EL (cell line): ENCODE data around the gene ZNF710.

Experiments
- DNase-seq: peaks from one replicate; pipeline ENCODE4 v3.0.0-alpha.2; 2016

Gene ZNF710

DNA sequence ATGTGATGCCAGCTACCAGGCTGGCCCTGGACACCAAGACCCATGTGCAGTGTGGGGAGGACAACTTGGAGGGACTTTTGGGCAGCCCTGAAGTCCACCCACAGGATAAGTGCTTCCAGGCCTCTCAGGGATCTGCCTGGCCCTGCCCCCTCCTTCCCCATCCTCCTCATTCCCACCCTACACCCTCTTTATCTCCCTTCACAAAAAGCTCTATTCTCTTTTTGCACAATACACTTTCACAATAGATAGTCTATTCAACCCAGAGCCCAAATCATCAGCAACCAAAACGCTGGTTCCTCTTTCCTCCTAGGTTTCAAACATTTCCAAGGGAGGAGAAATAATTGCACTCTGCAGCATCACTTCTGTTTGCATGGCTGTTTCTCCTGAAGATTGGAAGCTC is 7.8 kb upstream of the ZNF710 start:
- DNase-seq = no peak

DNA sequence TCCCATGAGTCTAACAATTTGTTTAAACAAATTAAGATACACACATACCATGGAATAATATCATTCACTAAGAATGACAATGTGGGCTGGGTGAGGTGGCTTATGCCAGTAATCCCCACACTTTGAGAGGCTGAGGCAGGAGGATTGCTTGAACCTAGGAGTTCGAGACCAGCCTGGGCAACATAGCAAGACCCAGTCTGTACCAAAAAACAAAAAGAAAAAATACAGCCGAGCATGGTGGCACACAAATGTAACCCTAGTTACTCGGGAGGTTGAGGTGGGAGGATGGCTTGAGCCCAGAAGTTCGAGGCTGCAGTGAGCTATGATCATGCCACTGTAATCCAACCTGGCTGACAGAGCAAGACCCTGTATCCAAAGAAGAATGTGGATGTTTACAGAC is 4.0 kb upstream of the ZNF710 start:
- no peak for DNase-seq

DNA sequence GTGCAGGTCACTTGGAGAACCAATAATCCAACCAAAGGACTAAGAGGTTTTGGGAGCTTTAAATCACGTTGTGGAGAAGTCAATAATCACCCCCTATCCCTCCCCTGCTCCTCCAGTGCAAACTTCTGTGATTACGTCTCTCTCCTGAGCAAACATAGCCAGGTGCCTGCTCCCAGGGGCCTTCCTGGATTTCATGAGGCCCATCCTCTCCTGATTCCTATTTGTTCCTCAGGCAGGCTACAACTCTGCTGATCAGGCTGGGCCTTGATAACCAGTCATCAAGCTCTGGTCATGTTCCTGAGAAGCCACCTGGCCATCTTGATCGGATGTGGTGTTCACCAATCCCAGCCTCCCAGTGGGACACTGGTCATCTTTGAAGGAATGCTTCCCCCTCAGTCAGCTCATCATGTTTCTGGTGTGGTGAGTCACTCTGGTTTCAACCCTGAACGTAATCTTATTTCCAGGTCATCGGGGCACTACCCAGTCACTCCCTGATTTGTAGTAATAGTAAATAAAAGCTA is 2.9 kb upstream of the ZNF710 start:
- DNase-seq = peak; percentile 88

DNA sequence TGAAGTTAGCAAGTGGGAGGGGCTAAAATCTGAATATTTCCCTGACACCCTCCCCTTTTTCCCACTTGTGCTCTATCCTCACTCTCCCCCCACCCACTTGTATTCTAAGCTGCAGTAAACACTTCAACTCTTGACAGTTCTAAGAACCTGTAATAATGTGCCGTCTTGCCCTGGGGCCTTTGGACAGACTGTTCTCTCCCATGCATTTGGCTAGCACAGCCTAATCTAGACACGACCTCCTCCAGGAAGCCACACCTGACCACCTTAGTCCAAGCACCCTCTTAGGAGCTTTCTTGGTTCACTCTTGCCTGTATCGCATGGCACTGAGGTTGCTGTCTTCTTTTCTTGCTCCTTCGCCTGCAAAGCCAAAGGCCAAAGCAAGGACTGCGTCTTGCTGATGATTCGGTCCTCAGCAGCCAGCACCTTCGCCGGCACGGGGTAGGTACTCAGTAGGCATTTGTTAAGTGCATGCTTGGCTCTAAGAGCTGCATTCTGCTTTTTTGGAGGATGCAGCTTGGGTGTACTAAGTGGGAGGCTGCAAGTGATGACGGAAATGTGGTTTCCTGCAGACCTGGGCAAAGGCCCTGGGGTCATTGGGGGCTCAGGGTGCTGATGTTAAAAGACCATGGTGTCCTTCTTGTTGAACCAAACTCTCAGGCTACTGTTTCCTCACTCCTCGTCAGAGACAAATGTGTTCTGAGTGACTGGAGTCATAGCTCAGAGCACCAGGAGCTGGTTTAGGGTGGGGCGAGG is 2.0 kb upstream of the ZNF710 start:
- no peak for DNase-seq

DNA sequence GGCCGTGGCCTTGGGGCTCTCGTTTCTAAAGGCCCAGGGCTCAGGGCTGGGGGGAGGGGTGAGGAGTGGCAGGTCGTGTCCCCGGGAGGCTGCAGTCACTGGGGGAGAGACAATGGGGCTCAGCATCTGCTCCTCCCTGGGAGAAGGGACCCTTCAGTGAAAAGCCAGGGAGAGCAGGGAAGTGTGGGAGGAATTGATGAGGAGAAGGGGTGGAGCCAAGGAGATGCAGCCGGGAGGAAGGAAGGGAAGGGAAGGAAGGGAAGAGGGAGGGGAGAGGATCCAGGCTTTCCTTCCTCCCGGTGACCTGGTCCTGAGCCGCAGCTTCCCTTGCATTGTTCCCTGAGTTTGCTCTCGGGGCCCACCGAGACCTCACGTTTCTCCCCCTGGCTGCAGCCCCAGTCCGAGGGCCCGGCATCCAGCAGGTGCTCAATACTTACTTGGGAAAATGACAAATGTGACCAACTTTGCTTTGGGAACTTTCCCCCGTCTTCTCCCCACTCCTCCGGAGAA is 1.4 kb upstream of the ZNF710 start:
- peak; percentile 72 for DNase-seq

DNA sequence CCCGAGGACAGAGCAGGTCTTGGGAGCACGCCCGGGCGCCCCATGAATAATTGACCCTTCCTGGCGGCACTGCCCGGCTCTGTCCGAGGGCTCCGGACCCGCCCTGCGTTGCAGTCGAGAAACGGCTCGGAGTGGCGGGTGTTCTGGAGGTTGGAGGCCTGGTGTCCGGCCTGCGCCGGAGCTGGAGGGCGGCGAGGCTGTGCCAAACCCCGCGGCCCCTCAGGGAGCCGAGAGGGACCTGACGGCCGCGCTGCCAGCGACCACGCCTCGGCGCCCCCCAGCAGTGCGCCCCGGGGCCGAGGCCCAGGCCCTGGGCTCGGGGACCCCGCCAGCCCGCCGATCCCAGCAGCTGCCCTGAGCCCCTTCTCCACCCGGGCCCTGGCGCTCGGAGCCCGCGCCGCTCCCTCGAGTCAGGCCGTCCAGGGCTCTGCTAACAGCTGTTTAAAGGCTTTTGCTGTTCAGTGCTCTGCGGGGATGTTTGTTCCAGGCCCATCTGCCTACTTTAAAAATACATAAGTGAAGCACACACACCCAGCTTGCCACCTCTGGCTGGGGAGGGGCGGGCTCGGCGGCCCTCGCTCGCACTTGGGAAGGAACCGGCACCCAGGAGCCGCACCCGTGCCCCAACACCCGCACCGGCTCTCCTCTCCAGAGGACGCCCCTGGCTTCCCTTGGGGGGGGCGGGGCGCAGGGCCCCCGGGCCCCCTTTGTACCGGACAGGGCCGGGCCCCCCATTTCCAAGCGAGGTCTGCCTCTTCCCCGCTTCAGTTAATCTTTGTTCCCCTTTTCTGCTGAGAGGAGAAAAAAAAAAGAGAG is 730 bp upstream of the ZNF710 start:
- DNase-seq = peak; percentile 37

DNA sequence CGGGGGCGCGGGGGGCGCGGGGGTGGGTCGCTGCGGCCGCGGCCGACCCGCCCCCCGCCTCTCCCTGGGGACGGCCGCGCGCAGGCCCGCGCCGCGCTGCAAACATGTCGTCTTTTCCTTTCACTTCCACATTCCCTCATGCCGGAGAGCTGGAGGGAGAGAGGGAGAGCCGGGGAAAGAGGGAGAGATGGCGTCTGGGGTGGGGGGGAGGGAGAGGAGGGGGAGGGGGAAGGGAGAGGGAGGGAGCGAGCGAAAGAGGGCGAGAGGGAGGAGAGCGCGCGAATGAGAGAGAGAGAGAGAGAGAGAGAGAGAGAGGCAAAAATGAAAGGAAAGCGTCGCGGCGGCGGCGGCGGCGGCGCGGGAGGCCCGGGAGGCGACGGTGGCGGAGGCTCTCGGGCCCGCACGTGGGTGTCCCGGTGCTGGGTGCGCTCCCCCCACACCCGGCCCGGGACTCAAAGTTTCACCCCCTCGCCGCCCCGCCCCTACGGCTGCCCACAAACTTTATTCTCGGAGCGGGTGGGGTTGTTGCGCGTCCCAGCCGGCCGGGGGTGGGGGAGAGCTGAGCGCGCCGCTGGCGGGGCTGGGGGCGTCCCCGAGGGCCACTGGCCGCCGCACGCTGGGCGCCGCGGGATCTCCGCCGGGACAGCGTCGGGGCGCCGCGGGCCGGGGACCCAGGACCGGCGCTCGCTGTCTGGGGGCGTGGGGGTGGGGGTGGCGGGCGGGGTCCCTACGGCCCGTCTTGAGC is 731 bp downstream of the ZNF710 start:
- DNase-seq = peak; percentile 63

DNA sequence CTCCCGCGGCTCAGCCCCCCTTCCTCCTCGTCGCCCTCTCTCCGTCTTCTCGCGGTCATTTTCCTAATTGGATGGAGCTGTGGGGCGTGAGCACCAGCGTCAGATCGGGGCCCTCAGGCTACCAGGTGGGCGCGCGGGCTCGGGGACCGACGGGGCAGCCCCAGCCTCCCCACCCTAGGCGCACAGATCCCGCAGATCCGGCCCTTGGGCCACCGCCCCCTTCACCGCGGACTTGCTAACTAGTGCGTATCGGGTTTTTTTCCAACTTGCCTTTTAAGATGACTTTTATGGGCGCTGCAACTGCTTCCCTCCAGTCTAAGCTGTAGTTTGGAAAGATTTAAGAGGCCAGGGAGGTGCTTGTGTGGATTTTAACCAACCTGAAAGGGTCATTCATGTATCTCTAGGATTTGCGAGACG is 1.3 kb downstream of the ZNF710 start:
- peak; percentile 47 for DNase-seq

DNA sequence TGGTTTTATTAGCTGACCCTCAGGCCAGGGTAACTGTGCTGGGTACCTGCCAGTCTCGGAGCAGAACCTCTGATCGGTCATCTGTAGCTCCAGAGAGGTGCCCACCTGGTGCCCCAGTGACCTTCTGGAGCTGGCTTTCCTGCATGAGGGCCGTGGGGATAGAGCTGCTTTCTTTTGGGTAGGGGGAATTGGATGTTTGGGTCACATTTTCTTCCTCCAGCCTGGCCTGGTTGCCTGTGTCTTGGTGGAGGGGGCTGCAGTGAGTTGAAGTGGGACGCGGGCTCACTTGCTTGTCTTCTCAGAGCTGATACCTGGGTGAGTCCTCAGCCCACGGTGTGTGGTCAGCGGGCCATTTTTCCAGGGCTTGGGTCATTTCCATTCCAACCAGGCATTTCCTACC is 2.6 kb downstream of the ZNF710 start:
- DNase-seq = peak; percentile 9

DNA sequence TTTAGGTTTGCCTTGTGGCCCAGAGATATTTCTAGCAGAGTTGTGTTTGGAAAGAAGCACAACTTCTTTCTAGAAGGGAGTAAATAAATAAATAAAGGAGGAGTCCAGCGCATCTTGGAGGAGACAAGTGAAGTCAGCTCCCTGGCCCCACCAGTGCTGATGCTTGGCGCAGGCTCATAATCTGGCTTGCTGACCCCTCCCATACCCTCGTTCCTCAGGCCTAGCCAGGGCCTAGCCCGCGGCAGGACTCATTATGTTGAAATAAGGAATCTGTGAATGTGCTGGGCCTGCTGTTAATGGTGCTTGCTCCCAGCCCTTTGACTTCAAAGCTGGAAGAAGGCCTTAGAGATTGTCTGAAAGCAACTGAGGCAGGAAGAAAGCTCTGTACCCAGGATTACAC is 3.1 kb downstream of the ZNF710 start:
- DNase-seq = peak; percentile 54

DNA sequence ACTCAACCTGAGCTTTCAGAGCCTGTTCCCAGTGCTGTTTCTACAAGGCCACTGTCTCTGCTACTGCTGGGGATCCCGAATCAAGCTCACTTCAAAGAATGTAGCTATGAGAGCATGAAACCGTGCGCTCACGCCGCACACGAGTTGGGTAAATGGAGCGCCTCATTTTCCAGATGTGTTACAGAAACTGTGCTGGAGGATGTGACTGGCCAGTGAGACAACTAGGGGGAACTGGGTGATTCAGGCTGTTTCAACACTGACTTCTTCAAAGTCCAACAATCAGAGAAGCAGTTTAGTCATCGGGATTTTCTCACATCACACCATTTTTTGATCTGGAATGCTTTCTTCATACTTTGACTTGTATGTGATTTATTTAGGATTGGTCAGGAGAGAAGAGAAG is 3.5 kb downstream of the ZNF710 start:
- DNase-seq = peak; percentile 96

DNA sequence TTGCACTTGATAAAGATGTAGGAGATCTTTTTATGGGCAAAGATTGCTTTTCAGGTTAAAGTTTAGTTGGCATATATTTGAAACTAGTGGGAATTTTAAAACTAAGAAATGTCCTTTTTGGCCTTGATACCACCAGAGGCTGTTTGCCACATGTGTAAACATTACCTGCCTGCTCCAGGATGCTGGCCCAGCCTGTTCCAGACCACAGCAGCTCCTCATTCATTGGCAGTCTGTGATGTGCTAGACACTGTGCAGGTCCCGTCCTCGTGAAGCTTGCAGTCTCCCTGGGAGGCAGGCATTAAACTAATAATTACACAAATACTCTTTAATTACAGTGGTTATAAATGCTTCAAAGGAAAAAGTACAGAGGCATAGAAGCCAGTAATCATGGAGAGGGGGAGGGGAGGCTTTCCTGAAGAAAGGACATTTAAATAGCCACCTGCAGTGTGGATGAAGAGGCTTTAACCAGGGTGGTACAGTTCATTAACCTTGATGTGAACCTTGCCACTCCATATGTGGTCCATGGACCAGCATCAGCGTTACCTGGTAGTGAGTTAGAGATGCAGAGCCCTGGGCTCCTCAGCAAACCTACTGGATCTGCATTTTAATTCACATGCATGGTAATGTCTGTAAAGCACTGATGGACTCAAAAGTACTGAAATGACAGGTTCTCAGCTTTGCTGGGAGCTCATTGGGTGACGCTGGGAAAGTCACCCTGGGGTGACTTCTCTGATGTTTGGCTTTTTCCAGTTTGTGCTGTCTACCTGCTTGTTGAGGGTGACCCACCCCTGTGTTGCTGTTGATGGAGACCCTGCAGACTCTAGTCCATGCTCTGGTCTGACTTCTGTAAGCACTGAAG is 5.3 kb downstream of the ZNF710 start:
- no peak for DNase-seq

DNA sequence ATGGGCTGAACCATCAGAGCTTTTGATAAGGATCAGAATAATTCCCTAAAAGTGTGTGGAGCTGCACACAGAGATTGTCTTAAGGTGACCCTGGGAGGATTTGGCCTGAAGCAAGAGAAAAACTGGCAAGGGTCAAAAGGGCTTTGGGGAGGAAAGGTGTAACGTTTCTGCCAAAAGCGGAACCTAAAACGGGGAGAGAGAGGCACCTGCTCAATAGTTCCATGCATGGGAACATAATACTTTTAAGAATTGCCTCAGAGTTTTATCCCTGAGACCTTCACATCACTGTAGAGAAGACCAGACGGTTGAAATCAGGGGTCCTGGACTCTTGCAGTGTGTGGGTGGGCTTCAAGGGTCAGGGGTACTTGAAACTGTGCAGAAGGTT is 5.9 kb downstream of the ZNF710 start:
- DNase-seq = no peak

DNA sequence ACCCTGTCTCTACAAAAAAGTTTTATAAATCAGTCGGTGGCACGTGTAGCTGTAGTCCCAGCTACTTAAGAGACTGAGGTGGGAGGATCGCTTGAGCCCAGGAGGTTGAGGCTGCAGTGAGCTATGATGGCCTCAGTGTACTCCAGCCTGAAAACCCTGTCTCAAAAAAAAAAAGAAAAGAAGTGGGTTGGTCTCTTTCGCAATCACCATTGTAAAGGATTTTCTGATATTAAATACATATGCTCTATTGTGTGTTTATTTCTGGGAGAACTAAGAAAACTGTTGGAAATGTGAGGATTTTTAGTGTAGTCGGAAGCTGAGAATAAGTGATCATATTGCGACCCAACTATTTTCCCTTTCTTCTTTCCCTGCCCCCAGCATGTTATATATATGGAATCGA is 7.5 kb downstream of the ZNF710 start:
- DNase-seq = no peak

DNA sequence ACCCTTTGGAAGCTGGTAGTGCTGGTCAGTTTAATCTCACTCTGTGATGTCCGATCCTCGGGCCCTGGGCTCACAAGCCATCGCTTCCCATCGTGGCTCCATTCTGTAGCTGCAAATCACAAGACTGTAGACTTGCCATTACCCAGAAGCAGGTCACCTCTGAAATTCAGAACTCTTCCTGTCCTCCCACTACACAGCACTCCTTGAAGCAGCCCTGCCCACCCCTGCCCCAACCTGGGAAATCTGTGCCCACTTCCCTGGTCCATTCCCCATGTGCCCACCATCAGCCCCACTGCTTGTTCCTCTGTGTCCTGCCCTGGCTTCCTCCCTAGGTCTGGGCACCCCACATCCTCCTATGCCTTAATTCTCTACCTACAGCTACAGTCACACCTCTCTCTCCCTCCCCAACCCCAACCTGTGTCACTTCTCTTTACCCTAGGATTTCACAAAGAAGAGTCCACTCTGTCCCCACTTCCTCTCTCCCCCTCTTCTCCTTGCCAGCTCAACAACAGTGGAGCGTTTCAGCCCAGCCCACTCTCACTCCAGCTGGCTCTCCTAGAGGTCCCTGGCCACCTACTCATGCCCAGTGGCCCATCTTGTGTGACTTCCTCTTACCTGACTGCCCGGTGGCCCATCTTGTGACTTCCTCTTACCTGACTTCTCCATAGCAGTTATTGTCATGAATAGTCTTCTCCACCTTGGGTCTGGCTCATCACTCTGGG is 8.3 kb downstream of the ZNF710 start:
- no peak for DNase-seq

DNA sequence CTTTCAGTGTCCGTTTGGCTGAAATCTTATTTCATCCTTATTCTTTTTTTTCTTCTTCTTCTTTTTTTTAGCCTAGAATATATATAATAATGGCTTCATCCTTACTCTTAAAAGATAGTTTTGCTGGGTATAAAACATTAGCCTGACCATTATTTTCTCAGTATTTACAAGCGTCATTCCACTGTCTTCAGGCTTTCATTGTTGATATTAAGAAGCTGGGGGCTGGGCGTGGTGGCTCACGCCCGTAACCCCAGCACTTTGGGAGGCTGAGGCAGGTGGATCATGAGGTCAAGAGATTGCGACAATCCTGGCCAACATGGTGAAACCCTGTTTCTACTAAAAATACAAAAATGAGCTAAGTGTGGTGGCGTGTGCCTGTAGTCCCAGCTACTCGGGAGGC is 10.6 kb downstream of the ZNF710 start:
- DNase-seq = no peak

DNA sequence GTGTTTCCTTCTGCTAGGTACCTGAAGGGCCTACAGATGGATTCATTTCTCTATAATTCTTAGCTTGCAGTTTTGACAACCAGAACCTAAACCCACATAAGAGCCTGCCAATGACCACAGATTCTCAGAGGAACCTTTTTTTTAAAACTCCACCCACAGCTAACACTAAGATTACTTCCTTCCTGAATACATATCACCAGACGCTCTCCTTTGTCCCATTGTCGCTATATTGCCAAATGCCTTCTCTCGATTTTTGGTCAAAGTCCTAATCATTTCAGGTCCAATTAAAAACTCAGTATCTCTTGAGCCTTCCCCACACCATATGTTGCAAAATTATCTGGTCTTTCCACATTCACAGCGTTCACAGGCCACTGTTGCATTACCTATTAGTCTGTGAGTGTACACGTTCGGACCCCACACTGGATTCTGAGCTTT is 12.4 kb downstream of the ZNF710 start:
- DNase-seq = no peak

DNA sequence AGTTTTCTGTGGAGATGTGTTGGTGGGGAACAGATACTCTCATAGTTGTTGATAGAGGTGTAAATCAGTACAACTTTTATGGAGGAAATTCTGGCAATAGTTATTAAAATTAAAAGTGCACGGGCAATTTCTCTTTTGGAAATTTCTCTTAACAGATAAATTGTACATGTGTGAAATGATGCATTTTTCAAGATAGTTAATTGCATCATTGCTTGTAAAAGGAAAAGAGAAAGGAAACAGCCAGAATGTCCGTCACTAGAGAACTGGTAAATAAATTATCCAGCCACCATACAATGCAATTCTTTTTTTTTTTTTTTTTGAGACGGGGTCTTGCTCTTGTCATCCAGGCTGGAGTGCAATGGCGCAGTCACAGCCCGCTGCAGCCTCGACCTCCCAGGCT is 14.2 kb downstream of the ZNF710 start:
- DNase-seq = no peak

DNA sequence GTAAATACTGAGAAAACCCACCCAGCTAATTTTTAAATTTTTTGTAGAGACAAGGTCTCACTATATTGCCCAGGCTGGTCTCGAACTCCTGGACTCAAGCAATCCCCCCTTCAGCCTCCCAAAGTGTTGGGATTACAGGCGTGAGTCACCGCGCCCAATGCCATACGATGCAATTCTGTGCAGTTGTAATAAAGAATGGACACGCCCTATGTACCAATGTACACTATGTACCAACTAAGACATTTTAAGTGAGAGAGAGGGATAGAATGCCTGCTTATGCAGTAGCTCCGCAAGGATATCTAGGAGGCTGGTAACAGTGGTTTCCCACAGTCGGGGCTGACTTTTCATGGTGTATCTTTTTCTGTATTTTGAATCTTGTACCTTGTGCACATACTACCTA is 14.6 kb downstream of the ZNF710 start:
- DNase-seq = no peak

DNA sequence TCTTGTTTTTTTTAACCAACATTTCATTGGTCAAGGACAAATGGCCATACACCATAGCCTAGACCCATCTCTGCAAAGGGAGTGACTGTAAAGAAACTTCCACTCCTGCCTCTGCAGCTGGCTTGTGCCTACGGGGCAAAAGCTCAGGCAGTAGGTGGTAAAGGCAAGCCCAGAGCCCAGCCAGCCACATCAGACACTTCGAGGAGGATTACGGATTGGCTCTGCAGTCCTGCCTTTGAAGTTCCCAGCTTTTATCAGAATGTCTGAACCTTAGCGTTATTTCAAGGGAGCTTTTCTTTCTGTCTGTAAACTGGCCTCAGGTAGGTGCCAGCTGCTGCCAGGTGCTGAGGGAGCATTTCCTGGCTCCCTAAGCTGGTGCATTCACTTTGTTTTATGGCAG is 15.6 kb downstream of the ZNF710 start:
- DNase-seq = no peak

DNA sequence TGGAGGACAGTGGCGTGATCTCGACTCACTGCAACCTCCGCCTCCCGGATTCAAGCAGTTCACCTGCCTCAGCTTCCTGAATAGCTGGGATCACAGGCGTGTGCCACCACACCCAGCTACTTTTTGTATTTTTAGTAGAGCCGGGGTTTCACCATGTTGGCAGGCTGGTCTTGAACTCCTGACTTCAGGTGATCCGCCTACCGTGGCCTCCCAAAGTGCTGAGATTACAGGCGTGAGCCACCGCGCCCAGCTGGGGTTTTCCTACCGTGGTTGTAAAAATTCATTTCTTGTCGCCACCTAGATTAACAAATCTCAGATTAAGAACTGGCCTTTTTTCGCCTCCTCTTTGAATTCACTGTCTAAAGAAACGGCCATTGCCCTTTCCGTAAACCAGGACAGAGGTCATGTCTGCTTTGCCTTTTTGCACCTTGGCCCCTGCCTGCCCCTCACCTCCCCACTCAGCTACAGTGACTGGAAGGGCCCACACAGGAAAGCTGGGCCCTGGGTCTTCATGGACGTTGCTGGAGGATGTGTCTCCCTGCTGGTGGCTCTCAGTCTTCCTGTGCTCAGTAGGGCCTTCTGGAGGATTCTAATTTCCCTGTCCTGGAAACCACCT is 17.2 kb downstream of the ZNF710 start:
- DNase-seq = no peak
